ENCODE results near the gene TNNT2. TPM values are rescaled to one million over a fixed set of nuclear protein-coding genes. Genes with fewer than 3 reads are reported as not detected.
A peak's percentile ranks its signal among the peaks of the same experiment; 100 is the strongest.

The TNNT2 gene
- total and polyA plus RNA-seq, 11 donors, result 5,987 to 28,496 (median 7,745) TPM

- H3K4me3 ChIP-seq, result no peak overlapping the region
- DNase-seq (peak in 3 of 5 donors; percentile 37 to 54 (median 47)), ATAC-seq (no peak)
- TF ChIP-seq POLR2A (IDR thresholded peaks at IDR 0.05), result no peak
- TF ChIP-seq, protein P1, sequence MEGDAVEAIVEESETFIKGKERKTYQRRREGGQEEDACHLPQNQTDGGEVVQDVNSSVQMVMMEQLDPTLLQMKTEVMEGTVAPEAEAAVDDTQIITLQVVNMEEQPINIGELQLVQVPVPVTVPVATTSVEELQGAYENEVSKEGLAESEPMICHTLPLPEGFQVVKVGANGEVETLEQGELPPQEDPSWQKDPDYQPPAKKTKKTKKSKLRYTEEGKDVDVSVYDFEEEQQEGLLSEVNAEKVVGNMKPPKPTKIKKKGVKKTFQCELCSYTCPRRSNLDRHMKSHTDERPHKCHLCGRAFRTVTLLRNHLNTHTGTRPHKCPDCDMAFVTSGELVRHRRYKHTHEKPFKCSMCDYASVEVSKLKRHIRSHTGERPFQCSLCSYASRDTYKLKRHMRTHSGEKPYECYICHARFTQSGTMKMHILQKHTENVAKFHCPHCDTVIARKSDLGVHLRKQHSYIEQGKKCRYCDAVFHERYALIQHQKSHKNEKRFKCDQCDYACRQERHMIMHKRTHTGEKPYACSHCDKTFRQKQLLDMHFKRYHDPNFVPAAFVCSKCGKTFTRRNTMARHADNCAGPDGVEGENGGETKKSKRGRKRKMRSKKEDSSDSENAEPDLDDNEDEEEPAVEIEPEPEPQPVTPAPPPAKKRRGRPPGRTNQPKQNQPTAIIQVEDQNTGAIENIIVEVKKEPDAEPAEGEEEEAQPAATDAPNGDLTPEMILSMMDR (IDR thresholded peaks at IDR 0.05), result no peak
- H3K9me3 ChIP-seq, result no peaks in the 10 kb centered on the region
- peak overlapping the region in 6 of 12 donors; percentile 4 to 58 (median 36) for H3K27ac ChIP-seq
- WGBS, 4 donors, result 64 to 69% (median 67%) methylated on average over 11 to 15 of the region's 15 CpGs
- intact Hi-C loops (cut with DNase I), result loop anchor here in 8 of 10 donors (1.0 to 5.0 kb wide), 4 partner anchors 106 to 109 kb away; no protein-coding TSS in a partner anchor
- peaks cover 0 to 76% (median 53%) of the 10 kb centered on the region in 9 donors for H3K36me3 ChIP-seq
- H3K27me3 ChIP-seq, result no peaks in the 10 kb centered on the region
- peaks cover 0 to 21% (median 3%) of the 10 kb centered on the region in 12 donors for H3K4me1 ChIP-seq
Observed at GRCh38 chr1:201360901-201361651, 16.4 kb downstream of the TNNT2 start.

DNA sequence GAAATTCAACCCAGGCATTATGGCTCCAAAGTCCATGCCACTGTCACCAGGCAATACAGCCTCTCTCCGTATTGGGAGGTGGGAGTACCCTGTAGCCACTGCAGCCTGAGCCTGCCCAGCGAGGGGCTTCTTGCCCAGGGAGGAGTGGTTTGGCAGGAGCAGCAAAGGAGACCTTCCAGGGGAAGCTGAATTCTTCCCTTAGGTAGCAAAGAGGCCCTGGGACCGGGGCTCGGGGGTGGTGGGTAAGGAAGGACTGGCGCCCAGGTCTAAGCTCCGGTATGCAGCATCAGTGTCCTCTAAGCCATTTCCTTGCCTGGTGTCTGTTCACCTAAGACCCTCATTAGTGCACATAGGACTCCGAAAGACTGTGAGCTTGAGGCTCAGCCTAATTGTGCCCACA, 17.0 kb downstream of the TNNT2 start:
- H3K27ac ChIP-seq, result peak overlapping the region in 3 of 12 donors; percentile 25 to 48 (median 34)
- H3K27me3 ChIP-seq, result no peaks in the 10 kb centered on the region
- 75 to 85% (median 79%) methylated on average over 6 to 7 of the region's 7 CpGs for WGBS, 4 donors
- no peak for TF ChIP-seq POLR2A (IDR thresholded peaks at IDR 0.05)
- TF ChIP-seq, protein P1 (IDR thresholded peaks at IDR 0.05), result no peak
- DNase-seq, result peak in 2 of 5 donors; percentile 24 to 28
- H3K4me1 ChIP-seq, result peaks cover 0 to 22% (median 3%) of the 10 kb centered on the region in 12 donors
- ATAC-seq, result no peak
- no peak overlapping the region for H3K4me3 ChIP-seq
- H3K9me3 ChIP-seq, result no peaks in the 10 kb centered on the region
- intact Hi-C loops (cut with DNase I), result loop anchor here in 6 of 10 donors (2.0 to 5.0 kb wide), 2 partner anchors 106 to 108 kb away; no protein-coding TSS in a partner anchor
- H3K36me3 ChIP-seq, result peaks cover 0 to 70% (median 53%) of the 10 kb centered on the region in 9 donors

- H3K4me3 ChIP-seq, result no peak overlapping the region
- peak in 2 of 5 donors; percentile 17 to 18 for DNase-seq
- WGBS, 4 donors, result 57 to 93% (median 80%) methylated on average over 1 to 2 of the region's 2 CpGs
- no peak for ATAC-seq
- no peaks in the 10 kb centered on the region for H3K9me3 ChIP-seq
- TF ChIP-seq, protein P1 (IDR thresholded peaks at IDR 0.05), result no peak
- no peak for TF ChIP-seq POLR2A (IDR thresholded peaks at IDR 0.05)
- H3K36me3 ChIP-seq, result peaks cover 0 to 64% (median 48%) of the 10 kb centered on the region in 9 donors
- H3K4me1 ChIP-seq, result peaks cover 0 to 22% (median 4%) of the 10 kb centered on the region in 12 donors
- peak overlapping the region in 3 of 12 donors; percentile 34 to 69 (median 60) for H3K27ac ChIP-seq
- H3K27me3 ChIP-seq, result no peaks in the 10 kb centered on the region
- intact Hi-C loops (cut with DNase I), result loop anchor here in 6 of 10 donors (2.0 to 5.0 kb wide), 3 partner anchors 52 to 108 kb away; no protein-coding TSS in a partner anchor
Observed at GRCh38 chr1:201359873-201360210, 17.6 kb downstream of the TNNT2 start.
